ENCODE data around the gene PRUNE2. TPM values are rescaled to one million over a fixed set of nuclear protein-coding genes. Genes with fewer than 3 reads are reported as not detected.
"Not testable (repeated sequence)": the region's sequence is repeated elsewhere in the genome, so short reads cannot be mapped to it uniquely, and the experiment has no call there.

PRUNE2 gene
- polyA plus RNA-seq, 1 donor (not counting 4 experiments of a cell fraction or from before 2014, with no cell fraction given): 0.41 TPM

DNA sequence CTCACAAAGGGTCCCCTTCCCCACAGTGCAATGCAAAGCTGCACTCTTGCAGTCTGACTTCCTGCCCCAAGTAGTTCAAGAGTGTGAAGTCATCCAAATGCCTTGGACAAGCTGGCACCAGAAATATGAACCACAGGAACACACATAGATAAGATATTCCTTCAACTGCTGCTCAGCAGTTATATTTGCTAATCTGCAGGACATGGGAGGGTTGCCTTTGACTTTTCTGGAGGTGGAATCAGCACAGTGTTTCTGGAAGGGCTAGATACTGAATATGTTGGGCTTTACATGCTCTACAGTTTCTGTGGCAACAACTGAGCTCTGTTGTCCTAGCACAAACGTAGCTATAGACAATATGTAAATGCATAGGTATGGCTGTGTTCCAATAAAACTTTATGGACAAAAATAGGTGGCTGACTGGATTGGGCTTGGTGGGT lies 238.4 kb downstream of the PRUNE2 start:
- no peaks in the 10 kb centered on the region for H3K4me1 ChIP-seq (ENCODE audit: control insufficient read depth, extremely low read depth, insufficient read depth, low read length)
- DNase-seq (ENCODE audit: low read depth, low spot score): no peak
- H3K9ac ChIP-seq (ENCODE audit: control insufficient read depth, extremely low read depth, insufficient read depth, low read length): no peak overlapping the region
- no peak overlapping the region for H3K4me2 ChIP-seq (ENCODE audit: control insufficient read depth, extremely low read depth, insufficient read depth, low read depth, low read length)
- FAIRE-seq: no peak
- H3K36me3 ChIP-seq (ENCODE audit: control insufficient read depth in 2 of 2, extremely low read depth in 1 of 2, insufficient read depth in 2 of 2, low read length in 2 of 2): no peaks in the 10 kb centered on the region
- H3K27me3 ChIP-seq (ENCODE audit: control insufficient read depth, extremely low read depth, insufficient read depth, low read length): no peaks in the 10 kb centered on the region
- H3K27ac ChIP-seq (ENCODE audit: control insufficient read depth, insufficient read depth, low read length): no peak overlapping the region
- TF ChIP-seq, protein P1, sequence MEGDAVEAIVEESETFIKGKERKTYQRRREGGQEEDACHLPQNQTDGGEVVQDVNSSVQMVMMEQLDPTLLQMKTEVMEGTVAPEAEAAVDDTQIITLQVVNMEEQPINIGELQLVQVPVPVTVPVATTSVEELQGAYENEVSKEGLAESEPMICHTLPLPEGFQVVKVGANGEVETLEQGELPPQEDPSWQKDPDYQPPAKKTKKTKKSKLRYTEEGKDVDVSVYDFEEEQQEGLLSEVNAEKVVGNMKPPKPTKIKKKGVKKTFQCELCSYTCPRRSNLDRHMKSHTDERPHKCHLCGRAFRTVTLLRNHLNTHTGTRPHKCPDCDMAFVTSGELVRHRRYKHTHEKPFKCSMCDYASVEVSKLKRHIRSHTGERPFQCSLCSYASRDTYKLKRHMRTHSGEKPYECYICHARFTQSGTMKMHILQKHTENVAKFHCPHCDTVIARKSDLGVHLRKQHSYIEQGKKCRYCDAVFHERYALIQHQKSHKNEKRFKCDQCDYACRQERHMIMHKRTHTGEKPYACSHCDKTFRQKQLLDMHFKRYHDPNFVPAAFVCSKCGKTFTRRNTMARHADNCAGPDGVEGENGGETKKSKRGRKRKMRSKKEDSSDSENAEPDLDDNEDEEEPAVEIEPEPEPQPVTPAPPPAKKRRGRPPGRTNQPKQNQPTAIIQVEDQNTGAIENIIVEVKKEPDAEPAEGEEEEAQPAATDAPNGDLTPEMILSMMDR (optimal IDR thresholded peaks at IDR 0.05 in 1 of 3, IDR thresholded peaks at IDR 0.05 in 1 of 3, conservative IDR thresholded peaks at IDR 0.05 in 1 of 3; ENCODE audit: extremely low read depth in 1 of 3, insufficient read depth in 2 of 3, low read length in 3 of 3): no peak
- no peak for TF ChIP-seq EZH2 (IDR thresholded peaks at IDR 0.05; ENCODE audit: low read length)
- no peaks in the 10 kb centered on the region for H3K9me1 ChIP-seq (ENCODE audit: control insufficient read depth, extremely low read depth, insufficient read depth, low read length)
- no peak overlapping the region for H3K4me3 ChIP-seq (ENCODE audit: control insufficient read depth in 2 of 3, extremely low read depth in 1 of 3, insufficient read depth in 2 of 3, low read depth in 1 of 3, low read length in 3 of 3)
- no peaks in the 10 kb centered on the region for H4K20me1 ChIP-seq (ENCODE audit: control insufficient read depth, extremely low read depth, insufficient read depth, low read length)
- H3K9me3 ChIP-seq (ENCODE audit: control insufficient read depth, low read depth, low read length): no peaks in the 10 kb centered on the region
- dilution Hi-C loops (cut with MboI; ENCODE audit: extremely low pct_ligation_motif_present, low sequenced_read_pairs): no loop called here
- no peaks in the 10 kb centered on the region for H3K79me2 ChIP-seq (ENCODE audit: control insufficient read depth, insufficient read depth, low read length)
- H2AFZ ChIP-seq (ENCODE audit: control insufficient read depth, low read length): no peak overlapping the region

DNA sequence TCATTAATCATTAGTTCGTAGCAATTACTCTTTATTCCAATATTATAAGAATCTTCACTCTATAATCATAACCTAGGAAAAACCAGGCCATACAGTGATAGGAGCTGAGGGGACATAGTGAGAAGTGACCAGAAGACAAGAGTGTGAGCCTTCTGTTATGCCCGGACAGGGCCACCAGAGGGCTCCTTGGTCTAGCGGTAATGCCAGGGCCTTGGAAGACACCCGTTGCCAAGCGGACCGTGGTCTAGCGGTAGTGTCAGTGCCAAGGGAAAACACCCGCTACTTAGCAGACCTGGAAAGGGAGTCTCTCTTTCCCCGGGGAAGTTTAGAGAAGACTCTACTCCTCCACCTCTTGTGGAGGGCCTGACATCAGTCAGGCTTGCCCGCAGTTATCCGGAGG lies 239.9 kb downstream of the PRUNE2 start:
- H3K9me3 ChIP-seq (ENCODE audit: control insufficient read depth, low read depth, low read length); H3K4me3 ChIP-seq (ENCODE audit: control insufficient read depth in 2 of 3, extremely low read depth in 1 of 3, insufficient read depth in 2 of 3, low read depth in 1 of 3, low read length in 3 of 3); H4K20me1 ChIP-seq (ENCODE audit: control insufficient read depth, extremely low read depth, insufficient read depth, low read length); H3K79me2 ChIP-seq (ENCODE audit: control insufficient read depth, insufficient read depth, low read length); H3K27ac ChIP-seq (ENCODE audit: control insufficient read depth, insufficient read depth, low read length); H3K9me1 ChIP-seq (ENCODE audit: control insufficient read depth, extremely low read depth, insufficient read depth, low read length); H2AFZ ChIP-seq (ENCODE audit: control insufficient read depth, low read length); H3K36me3 ChIP-seq (ENCODE audit: control insufficient read depth in 2 of 2, extremely low read depth in 1 of 2, insufficient read depth in 2 of 2, low read length in 2 of 2); H3K9ac ChIP-seq (ENCODE audit: control insufficient read depth, extremely low read depth, insufficient read depth, low read length); FAIRE-seq; H3K4me1 ChIP-seq (ENCODE audit: control insufficient read depth, extremely low read depth, insufficient read depth, low read length); H3K27me3 ChIP-seq (ENCODE audit: control insufficient read depth, extremely low read depth, insufficient read depth, low read length); DNase-seq (ENCODE audit: low read depth, low spot score); dilution Hi-C loops (cut with MboI; ENCODE audit: extremely low pct_ligation_motif_present, low sequenced_read_pairs); H3K4me2 ChIP-seq (ENCODE audit: control insufficient read depth, extremely low read depth, insufficient read depth, low read depth, low read length): not testable (repeated sequence)
- TF ChIP-seq, protein P1 (optimal IDR thresholded peaks at IDR 0.05 in 1 of 3, IDR thresholded peaks at IDR 0.05 in 1 of 3, conservative IDR thresholded peaks at IDR 0.05 in 1 of 3; ENCODE audit: extremely low read depth in 1 of 3, insufficient read depth in 2 of 3, low read length in 3 of 3): peak in 1 of 3 experiments; percentile 29

Measured in keratinocyte (primary cell).